OCI-LY1 (cell line): Measurements from ENCODE around the gene PDE4D.

Experiments used
- CTCF ChIP-seq: fragments of 200-600 bp; sonication (generic), shearing (Covaris generic); IDR thresholded peaks from 2 replicates; pipeline ENCODE4 v1.5.1; 2017; ENCODE audit warnings: mild to moderate bottlenecking, antibody characterized with exemption, low read length, moderate library complexity, mixed read lengths
- EZH2 ChIP-seq: fragments of 200-600 bp; sonication (generic), shearing (Covaris generic); IDR thresholded peaks from 2 replicates; pipeline ENCODE4 v1.8.0; 2017; ENCODE audit warnings: borderline replicate concordance, mixed run types, mild to moderate bottlenecking, antibody characterized with exemption, low read length, moderate library complexity, mixed read lengths

- TF ChIP-seq EZH2 (no peak), CTCF (no peak)
Measured at GRCh38 chr5:59062986-59063683, 830.4 kb downstream of the PDE4D start.
